Measurements from ENCODE around the gene GMEB2.
"Not testable (repeated sequence)": the region's sequence is repeated elsewhere in the genome, so short reads cannot be mapped to it uniquely, and the experiment has no call there.

Gene GMEB2

GRCh38 chr20:63587256-63587655 lies 39.6 kb downstream of the GMEB2 start:
- no peak for DNase-seq

GRCh38 chr20:63586797-63587196 lies 40.1 kb downstream of the GMEB2 start:
- no peak for DNase-seq

- no peak for DNase-seq
Measured at GRCh38 chr20:63585616-63586565, 41.0 kb downstream of the GMEB2 start.

GRCh38 chr20:63582382-63583063 lies 44.4 kb downstream of the GMEB2 start:
- DNase-seq = no peak

- peak; percentile 50 for DNase-seq
Measured at GRCh38 chr20:63580796-63581461, 46.0 kb downstream of the GMEB2 start.

- no peak for DNase-seq
Measured at GRCh38 chr20:63579017-63579694, 47.7 kb downstream of the GMEB2 start.

GRCh38 chr20:63578224-63579016 lies 48.5 kb downstream of the GMEB2 start:
- no peak for DNase-seq

- no peak for DNase-seq
Measured at GRCh38 chr20:63577317-63577894, 49.5 kb downstream of the GMEB2 start.

GRCh38 chr20:63576311-63576710 lies 50.6 kb downstream of the GMEB2 start:
- DNase-seq = no peak

- DNase-seq = no peak
Measured at GRCh38 chr20:63574829-63575743, 51.8 kb downstream of the GMEB2 start.

- peak; percentile 54 for DNase-seq
Measured at GRCh38 chr20:63574156-63574828, 52.6 kb downstream of the GMEB2 start, which contains the start of gene HELZ2. HELZ2 (minus strand) TSS chr20:63574239; CDS start chr20:63572385, 1,854 bp downstream.

GRCh38 chr20:63573647-63574131 lies 53.2 kb downstream of the GMEB2 start:
- DNase-seq = no peak

GRCh38 chr20:63572788-63573646 lies 53.9 kb downstream of the GMEB2 start:
- no peak for DNase-seq

GRCh38 chr20:63572071-63572787 lies 54.7 kb downstream of the GMEB2 start:
- DNase-seq = no peak

- DNase-seq = not testable (repeated sequence)
Measured at GRCh38 chr20:63571087-63571478, 55.8 kb downstream of the GMEB2 start.

GRCh38 chr20:63570281-63571086 lies 56.4 kb downstream of the GMEB2 start:
- no peak for DNase-seq
